Measurements from ENCODE around the gene RPS6KA2. TPM values are rescaled to one million over a fixed set of nuclear protein-coding genes. Genes with fewer than 3 reads are reported as not detected.

Gene RPS6KA2
- total RNA-seq, 4 donors from 2014 or later: 22.7 to 55.9 (median 40.6) TPM

GRCh38 chr6:166579237-166579850 lies 47.7 kb downstream of the RPS6KA2 start:
- DNase-seq (ENCODE audit: low spot score in 2 of 2): peak in 1 of 2 donors; percentile 45
- TF ChIP-seq POLR2A (IDR thresholded peaks at IDR 0.05): no peak
- TF ChIP-seq CTCF (IDR thresholded peaks at IDR 0.05): no peak
- intact Hi-C loops (cut with DNase I; ENCODE audit: low total_unique reads): no loop called here
- H3K4me3 ChIP-seq (ENCODE audit: low read depth, poor library complexity, severe bottlenecking): no peak overlapping the region
- WGBS, 2 donors: 80 to 81% methylated on average over 9 of the region's 9 CpGs

GRCh38 chr6:166578536-166579236 lies 48.4 kb downstream of the RPS6KA2 start:
- intact Hi-C loops (cut with DNase I; ENCODE audit: low total_unique reads): no loop called here
- WGBS, 2 donors: 90 to 94% methylated on average over 15 of the region's 15 CpGs
- DNase-seq (ENCODE audit: low spot score in 2 of 2): peak in 1 of 2 donors; percentile 60

GRCh38 chr6:166575205-166575604 lies 51.8 kb downstream of the RPS6KA2 start:
- TF ChIP-seq CTCF (IDR thresholded peaks at IDR 0.05): no peak
- TF ChIP-seq POLR2A (IDR thresholded peaks at IDR 0.05): no peak
- peak; percentile 70 to 90 for DNase-seq (ENCODE audit: low spot score in 2 of 2)

More at GRCh38 chr6:166578536-166579236, 48.4 kb downstream of the RPS6KA2 start:
- no peak overlapping the region for H3K4me3 ChIP-seq (ENCODE audit: low read depth, poor library complexity, severe bottlenecking)
- no peak for TF ChIP-seq POLR2A (IDR thresholded peaks at IDR 0.05)
- no peak for TF ChIP-seq CTCF (IDR thresholded peaks at IDR 0.05)

GRCh38 chr6:166573511-166574216 lies 53.4 kb downstream of the RPS6KA2 start:
- no peak for TF ChIP-seq CTCF (IDR thresholded peaks at IDR 0.05)
- no peak for TF ChIP-seq POLR2A (IDR thresholded peaks at IDR 0.05)
- DNase-seq (ENCODE audit: low spot score in 2 of 2): peak in 1 of 2 donors; percentile 77
- intact Hi-C loops (cut with DNase I; ENCODE audit: low total_unique reads): no loop called here
- no peak overlapping the region for H3K4me3 ChIP-seq (ENCODE audit: low read depth, poor library complexity, severe bottlenecking)
- 79 to 85% methylated on average over 18 of the region's 18 CpGs for WGBS, 2 donors

More at GRCh38 chr6:166575205-166575604, 51.8 kb downstream of the RPS6KA2 start:
- WGBS, 2 donors: 62 to 66% methylated on average over 11 of the region's 11 CpGs
- no peak overlapping the region for H3K4me3 ChIP-seq (ENCODE audit: low read depth, poor library complexity, severe bottlenecking)
- intact Hi-C loops (cut with DNase I; ENCODE audit: low total_unique reads): no loop called here

- intact Hi-C loops (cut with DNase I; ENCODE audit: low total_unique reads): no loop called here
- TF ChIP-seq CTCF (IDR thresholded peaks at IDR 0.05): no peak
- no peak for TF ChIP-seq POLR2A (IDR thresholded peaks at IDR 0.05)
These were observed 54.4 kb downstream of the RPS6KA2 start for GRCh38 chr6:166572370-166573261.

More at GRCh38 chr6:166572370-166573261, 54.4 kb downstream of the RPS6KA2 start:
- DNase-seq (ENCODE audit: low spot score in 2 of 2): peak in 1 of 2 donors; percentile 69
- no peak overlapping the region for H3K4me3 ChIP-seq (ENCODE audit: low read depth, poor library complexity, severe bottlenecking)
- 85 to 86% methylated on average over 17 of the region's 18 CpGs for WGBS, 2 donors
